ENCODE results near the gene ITGAD. TPM values are rescaled to one million over a fixed set of nuclear protein-coding genes. Genes with fewer than 3 reads are reported as not detected.

ITGAD gene
- total RNA-seq, 1 experiment from 2014 or later = not detected

DNA sequence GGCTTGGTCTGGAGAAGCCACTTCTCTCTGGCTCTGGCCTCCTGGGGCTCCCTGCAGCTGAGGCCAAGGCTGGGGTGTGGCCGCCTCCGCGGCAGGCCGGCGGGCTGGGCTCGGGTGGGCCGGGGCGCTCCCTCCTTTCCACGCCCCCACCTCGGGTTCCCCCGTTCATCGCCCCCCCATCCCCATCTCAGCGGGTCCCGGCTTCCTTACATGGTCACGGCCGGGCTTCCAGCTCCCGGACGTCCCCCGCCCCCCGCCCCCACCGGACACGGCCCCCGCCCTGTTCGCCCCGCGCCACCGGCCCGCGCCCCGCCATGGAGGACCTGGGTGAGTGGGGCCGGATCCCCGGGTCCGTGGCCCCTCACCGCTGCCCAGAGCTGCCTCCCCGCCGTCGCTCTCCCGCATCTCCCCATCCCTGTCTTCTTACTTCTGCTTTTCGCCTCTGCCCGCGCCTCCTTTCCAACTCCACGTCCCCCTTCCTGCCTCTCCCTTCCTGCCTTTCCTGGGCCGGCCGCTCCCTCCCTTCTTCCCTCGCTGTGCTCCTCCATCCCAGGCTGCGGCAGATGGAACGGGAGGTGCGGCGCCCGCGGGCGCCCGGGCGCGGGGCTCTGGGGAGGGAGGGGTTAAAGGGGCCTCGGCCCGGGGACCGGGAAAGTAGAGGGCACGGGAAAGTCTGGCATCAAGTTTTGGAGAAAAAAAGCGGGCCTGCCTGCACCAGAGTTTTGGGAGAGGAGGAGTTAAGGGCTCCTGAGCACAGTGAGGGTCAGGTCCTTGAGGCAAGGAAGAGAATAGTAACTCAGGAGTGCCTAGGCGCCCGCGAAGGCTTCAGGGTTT is 79.0 kb downstream of the ITGAD start, which contains the start of gene TGFB1I1:
TSS of gene TGFB1I1 (plus strand) at position 278 of the 834 bp plus-strand sequence. CDS start at position 315, 37 bp downstream.
- Histone ChIP-seq H3K23ac (ENCODE audit: insufficient read length, low read depth, low read length) (no peak within 1 kb of the TSS), H3K23me2 (ENCODE audit: insufficient read length, low read depth, low read length, poor library complexity, severe bottlenecking) (peaks cover 18% of the 10 kb centered on the region), H2BK15ac (ENCODE audit: low read depth, low read length) (no peak within 1 kb of the TSS), H4K5ac (ENCODE audit: insufficient read length, low read depth, low read length) (no peak within 1 kb of the TSS), H2BK5ac (ENCODE audit: insufficient read length, low read length) (no peak within 1 kb of the TSS), H3K14ac (ENCODE audit: insufficient read depth, low read length) (peak within 1 kb of the TSS; percentile 62; the same call in 1 of the 2 replicates), H2BK12ac (ENCODE audit: insufficient read length, low read depth, low read length) (no peak within 1 kb of the TSS), H3K27me3 (ENCODE audit: insufficient read depth, low read length) (no peaks in the 10 kb centered on the region; the same call in 1 of the 2 replicates), H3K9ac (ENCODE audit: extremely low read depth, insufficient read length, low read length) (peak within 1 kb of the TSS; percentile 25), H3K18ac (ENCODE audit: insufficient read length, low read depth, low read length) (peak within 1 kb of the TSS; percentile 53), H4K20me1 (ENCODE audit: control insufficient read depth, insufficient read depth, insufficient read length) (no peaks in the 10 kb centered on the region), H3K4ac (ENCODE audit: low read depth, low read length) (no peak within 1 kb of the TSS), H3K9me3 (ENCODE audit: control insufficient read depth, low read depth, low read length) (no peaks in the 10 kb centered on the region), H3K4me2 (ENCODE audit: insufficient read depth, insufficient read length, low read length) (peak within 1 kb of the TSS; percentile 54), H4K8ac (replicated peaks; ENCODE audit: insufficient read length, low read depth, low read length) (no peak within 1 kb of the TSS), H2AK5ac (ENCODE audit: insufficient read length, low read length) (no peak within 1 kb of the TSS), H2BK20ac (ENCODE audit: low read depth, low read length, poor library complexity, severe bottlenecking) (no peak within 1 kb of the TSS), H3K79me1 (ENCODE audit: insufficient read depth, low read depth, low read length, poor library complexity, severe bottlenecking) (no peaks in the 10 kb centered on the region), H3K4me1 (ENCODE audit: insufficient read depth, low read length) (peaks cover 3% of the 10 kb centered on the region; the same call in 1 of the 2 replicates), H3T11ph (ENCODE audit: low read length) (no peak within 1 kb of the TSS), H3K27ac (ENCODE audit: insufficient read length, low read depth, low read length) (no peak within 1 kb of the TSS), H3K79me2 (ENCODE audit: insufficient read depth, low read length) (no peaks in the 10 kb centered on the region), H3K56ac (ENCODE audit: insufficient read length, low read depth, low read length) (no peak within 1 kb of the TSS), H2BK120ac (ENCODE audit: low read depth, low read length, poor library complexity, severe bottlenecking) (no peak within 1 kb of the TSS), H4K91ac (ENCODE audit: insufficient read length, low read depth, low read length) (no peak within 1 kb of the TSS), H2AFZ (ENCODE audit: low read length) (no peak within 1 kb of the TSS)
- Mint-ChIP-seq H3K27me3 (ENCODE audit: low read depth) (peaks cover 46% of the 10 kb centered on the region), H3K9me3 (no peaks in the 10 kb centered on the region; a peak in 1 of 5 replicates), H3K36me3 (ENCODE audit: insufficient read depth in 1 of 3, low read depth in 3 of 3) (peaks cover 0 to 17% (median 1%) of the 10 kb centered on the region in 3 experiments; a peak in 3 of 7 replicates), H3K27ac (peak within 1 kb of the TSS in 1 of 3 experiments; percentile 91; a peak in 1 of 7 replicates), H3K4me3 (peak within 1 kb of the TSS; percentile 80 to 89), H3K4me1 (peaks cover 14 to 20% of the 10 kb centered on the region in 2 experiments)
- no CpG with 5 or more reads among the region's 63 CpGs for WGBS (ENCODE audit: extremely low coverage, insufficient read length, low lambda C conversion rate)
- TF ChIP-seq, protein P1, sequence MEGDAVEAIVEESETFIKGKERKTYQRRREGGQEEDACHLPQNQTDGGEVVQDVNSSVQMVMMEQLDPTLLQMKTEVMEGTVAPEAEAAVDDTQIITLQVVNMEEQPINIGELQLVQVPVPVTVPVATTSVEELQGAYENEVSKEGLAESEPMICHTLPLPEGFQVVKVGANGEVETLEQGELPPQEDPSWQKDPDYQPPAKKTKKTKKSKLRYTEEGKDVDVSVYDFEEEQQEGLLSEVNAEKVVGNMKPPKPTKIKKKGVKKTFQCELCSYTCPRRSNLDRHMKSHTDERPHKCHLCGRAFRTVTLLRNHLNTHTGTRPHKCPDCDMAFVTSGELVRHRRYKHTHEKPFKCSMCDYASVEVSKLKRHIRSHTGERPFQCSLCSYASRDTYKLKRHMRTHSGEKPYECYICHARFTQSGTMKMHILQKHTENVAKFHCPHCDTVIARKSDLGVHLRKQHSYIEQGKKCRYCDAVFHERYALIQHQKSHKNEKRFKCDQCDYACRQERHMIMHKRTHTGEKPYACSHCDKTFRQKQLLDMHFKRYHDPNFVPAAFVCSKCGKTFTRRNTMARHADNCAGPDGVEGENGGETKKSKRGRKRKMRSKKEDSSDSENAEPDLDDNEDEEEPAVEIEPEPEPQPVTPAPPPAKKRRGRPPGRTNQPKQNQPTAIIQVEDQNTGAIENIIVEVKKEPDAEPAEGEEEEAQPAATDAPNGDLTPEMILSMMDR (conservative IDR thresholded peaks at IDR 0.05) = no peak
- DNase-seq = peak; percentile 50

Data from H9 (cell line).